Stomach (tissue), 9 donors: ENCODE measurements around the gene VRK2. TPM values are rescaled to one million over a fixed set of nuclear protein-coding genes. Genes with fewer than 3 reads are reported as not detected.
"Not testable (repeated sequence)": the region's sequence is repeated elsewhere in the genome, so short reads cannot be mapped to it uniquely, and the experiment has no call there.

Source experiments
- DNase-seq, 2 donors: peaks; one replicate each; pipeline versions ENCODE4 v3.0.0 to v3.0.0-alpha.2; 2013 to 2019
- H3K27ac ChIP-seq, 5 donors: fragments of 200-600 bp in 4 of 5; sonication (generic) in 4 of 5; one replicate each; pipeline ENCODE4 v1.5.1; 2013 to 2019; ENCODE audit warnings: mild to moderate bottlenecking in 1 of 5, moderate library complexity in 1 of 5
- H3K27me3 ChIP-seq, 3 donors: fragments of 200-600 bp; sonication (generic); one replicate each; pipeline ENCODE4 v1.5.1; 2017 to 2019; ENCODE audit warnings: mixed run types in 1 of 3
- H3K36me3 ChIP-seq, 4 donors: fragments of 200-600 bp; sonication (generic); 1 replicate in 3 of 4; 2 replicates in 1 of 4; pipeline ENCODE4 v1.5.1; 2016 to 2019
- H3K4me1 ChIP-seq, 4 donors: fragments of 200-600 bp; sonication (generic); one replicate each; pipeline ENCODE4 v1.5.1; 2016 to 2019
- H3K4me3 ChIP-seq, 4 donors: fragments of 200-600 bp; sonication (generic) in 3 of 4; one replicate each; pipeline ENCODE4 v1.5.1; 2016 to 2019; ENCODE audit warnings: mild to moderate bottlenecking in 1 of 4
- H3K9me3 ChIP-seq, 4 donors: fragments of 200-600 bp; sonication (generic); one replicate each; pipeline ENCODE4 v1.5.1; 2016 to 2019
- CTCF ChIP-seq, 7 experiments: fragments of 450-650 bp in 4 of 7; fragments of 200-600 bp in 3 of 7; sonication (generic) in 3 of 7; IDR thresholded peaks; one replicate each; pipeline ENCODE4 v1.5.1; 2016 to 2019; ENCODE audit warnings: antibody characterized with exemption in 7 of 7, control low read depth in 2 of 7, mild to moderate bottlenecking in 1 of 7
- EP300 ChIP-seq: sonication (generic); formaldehyde crosslinking; IDR thresholded peaks from one replicate; pipeline ENCODE4 v1.6.1; 2017; ENCODE audit warnings: antibody characterized with exemption
- POLR2A ChIP-seq, 4 donors: fragments of 450-650 bp; IDR thresholded peaks; one replicate each; pipeline ENCODE4 v1.6.1; 2016; ENCODE audit warnings: antibody characterized with exemption in 4 of 4, control low read depth in 2 of 4, mild to moderate bottlenecking in 1 of 4, moderate library complexity in 1 of 4
- POLR2AphosphoS5 ChIP-seq, 3 donors: sonication (generic); formaldehyde crosslinking; IDR thresholded peaks; one replicate each; pipeline ENCODE4 v1.6.1; 2016; ENCODE audit warnings: antibody characterized with exemption in 3 of 3
- WGBS, 5 donors: extraction: QIAGEN DNeasy Blood & Tissue Kit in 3 of 5; methylation state at CpG; one replicate each; pipeline versions ENCODE4 v1.1.5 to v1.1.7; 2013 to 2018; 5-methylcytosine and 5-hydroxymethylcytosine counted together
- intact Hi-C: fragments of 100-400 bp; cut with DNase I; formaldehyde crosslinking; loops from one replicate; pipeline ENCODE4 v1.15.1; 2023; ENCODE audit warnings: low total_unique reads
- polyA plus RNA-seq, 3 donors: library from polyadenylated mRNA; stranded (reverse); fragments of 200-250 nt; gene quantifications; one replicate each; pipeline ENCODE4 v1.2.3, GENCODE V29; 2013
- total RNA-seq, 5 donors: library from RNA; depleted of rRNA; stranded (reverse); fragments of >200 nt; gene quantifications; one replicate each; pipeline versions ENCODE4 v1.1.0 to v1.2.3, GENCODE V29; 2014 to 2016
- donor health status: healthy with polysubstance abuse.
- donor health status: Bipolar disorder and iron deficiency.
- donor health status: healthy.

The VRK2 gene
- total and polyA plus RNA-seq, 8 donors, result 10.0 to 29.9 (median 14.4) TPM

- Histone ChIP-seq H3K36me3 (peaks cover 5 to 51% (median 50%) of the 10 kb centered on the region in 4 donors), H3K4me1 (no peaks in the 10 kb centered on the region), H3K9me3 (peaks cover 0 to 6% (median 0%) of the 10 kb centered on the region in 4 donors), H3K27ac (no peak overlapping the region), H3K27me3 (no peaks in the 10 kb centered on the region), H3K4me3 (no peak overlapping the region)
- intact Hi-C loops, result no loop called here
- DNase-seq, result no peak
- TF ChIP-seq POLR2A (IDR thresholded peaks at IDR 0.05) (no peak), EP300 (no peak), CTCF (IDR thresholded peaks at IDR 0.05) (no peak), POLR2AphosphoS5 (IDR thresholded peaks at IDR 0.05) (no peak)
- WGBS, 5 donors, result 94 to 96% (median 95%) methylated on average over 3 of the region's 3 CpGs
These were observed 117.3 kb downstream of the VRK2 start for GRCh38 chr2:58163913-58164312.

- H3K4me3 ChIP-seq, H3K4me1 ChIP-seq, DNase-seq, H3K27me3 ChIP-seq, intact Hi-C loops, H3K27ac ChIP-seq: not testable (repeated sequence)
- H3K9me3 ChIP-seq, result peaks cover 3 to 30% (median 13%) of the 10 kb centered on the region in 4 donors
- peaks cover 0 to 38% (median 21%) of the 10 kb centered on the region in 4 donors for H3K36me3 ChIP-seq
- 96 to 99% (median 98%) methylated on average over 5 to 6 of the region's 6 CpGs for WGBS, 5 donors
These were observed 121.5 kb downstream of the VRK2 start for GRCh38 chr2:58168130-58168529.

- H3K9me3 ChIP-seq, result peaks cover 3 to 30% (median 13%) of the 10 kb centered on the region in 4 donors
- intact Hi-C loops, DNase-seq: not testable (repeated sequence)
These were observed 123.2 kb downstream of the VRK2 start for GRCh38 chr2:58169845-58170244.

GRCh38 chr2:58170334-58170933 is 123.8 kb downstream of the VRK2 start:
- H3K4me1 ChIP-seq, intact Hi-C loops, DNase-seq, H3K27me3 ChIP-seq, H3K4me3 ChIP-seq, H3K27ac ChIP-seq: not testable (repeated sequence)
- H3K36me3 ChIP-seq, result peaks cover 0 to 38% (median 19%) of the 10 kb centered on the region in 4 donors
- peaks cover 3 to 30% (median 13%) of the 10 kb centered on the region in 4 donors for H3K9me3 ChIP-seq
- WGBS, 5 donors, result 87 to 93% (median 89%) methylated on average over 7 of the region's 7 CpGs

More at GRCh38 chr2:58169845-58170244, 123.2 kb downstream of the VRK2 start:
- H3K36me3 ChIP-seq, result peaks cover 0 to 38% (median 19%) of the 10 kb centered on the region in 4 donors
- H3K4me1 ChIP-seq, H3K27me3 ChIP-seq, H3K27ac ChIP-seq, H3K4me3 ChIP-seq: not testable (repeated sequence)

- DNase-seq, H3K4me3 ChIP-seq, H3K4me1 ChIP-seq, intact Hi-C loops, H3K27ac ChIP-seq, H3K27me3 ChIP-seq: not testable (repeated sequence)
- 92 to 96% (median 93%) methylated on average over 10 to 16 of the region's 16 CpGs for WGBS, 5 donors
- peaks cover 3 to 30% (median 13%) of the 10 kb centered on the region in 4 donors for H3K9me3 ChIP-seq
- peaks cover 0 to 38% (median 19%) of the 10 kb centered on the region in 4 donors for H3K36me3 ChIP-seq
These were observed 125.2 kb downstream of the VRK2 start for GRCh38 chr2:58171831-58172230.

- H3K9me3 ChIP-seq, H3K4me1 ChIP-seq, DNase-seq, intact Hi-C loops, H3K27me3 ChIP-seq, H3K4me3 ChIP-seq, H3K27ac ChIP-seq: not testable (repeated sequence)
- peaks cover 0 to 15% (median under 1%) of the 10 kb centered on the region in 4 donors for H3K36me3 ChIP-seq
- 78 to 100% (median 95%) methylated on average over 2 of the region's 4 CpGs for WGBS, 5 donors
These were observed 130.6 kb downstream of the VRK2 start for GRCh38 chr2:58177187-58177586.

GRCh38 chr2:58180175-58180574 is 133.6 kb downstream of the VRK2 start:
- H3K9me3 ChIP-seq, H3K36me3 ChIP-seq, DNase-seq, H3K4me1 ChIP-seq, H3K4me3 ChIP-seq, H3K27me3 ChIP-seq, H3K27ac ChIP-seq, intact Hi-C loops: not testable (repeated sequence)
- WGBS, 5 donors, result 95 to 99% (median 98%) methylated on average over 3 of the region's 3 CpGs
